Activated CD4-positive, alpha-beta T cell treated with anti-CD3 and anti-CD28 coated beads, Interleukin-2, Interleukin-4, amounts not matched to agents 100 ng/mL and 50 ng/mL, durations not matched to agents 16 hours and 8 hours (primary cell): ENCODE results near the gene LSP1.

Experiments used
- DNase-seq: peaks from one replicate; pipeline ENCODE4 v3.0.0-alpha.2; 2020; ENCODE audit warnings: low spot score

The LSP1 gene

GRCh38 chr11:1825039-1825740 is 27.7 kb upstream of the LSP1 start:
- no peak for DNase-seq

GRCh38 chr11:1825785-1826451 is 27.0 kb upstream of the LSP1 start:
- no peak for DNase-seq

- DNase-seq, result no peak
Measured at GRCh38 chr11:1826552-1827094, 26.3 kb upstream of the LSP1 start.

- no peak for DNase-seq
Measured at GRCh38 chr11:1827095-1827813, 25.6 kb upstream of the LSP1 start.

GRCh38 chr11:1827931-1828330 is 25.0 kb upstream of the LSP1 start:
- DNase-seq, result no peak

- DNase-seq, result no peak
Measured at GRCh38 chr11:1828542-1828941, 24.3 kb upstream of the LSP1 start.

- DNase-seq, result no peak
Measured at GRCh38 chr11:1829039-1829820, 23.7 kb upstream of the LSP1 start.

GRCh38 chr11:1830004-1830321 is 22.9 kb upstream of the LSP1 start:
- no peak for DNase-seq

GRCh38 chr11:1830322-1831223 is 22.3 kb upstream of the LSP1 start:
- no peak for DNase-seq

GRCh38 chr11:1831338-1832210 is 21.3 kb upstream of the LSP1 start:
- DNase-seq, result no peak

- DNase-seq, result peak; percentile 51
Measured at GRCh38 chr11:1832211-1832919, 20.5 kb upstream of the LSP1 start.

- DNase-seq, result no peak
Measured at GRCh38 chr11:1832920-1833295, 20.0 kb upstream of the LSP1 start.

- DNase-seq, result no peak
Measured at GRCh38 chr11:1834062-1834610, 18.7 kb upstream of the LSP1 start.

- no peak for DNase-seq
Measured at GRCh38 chr11:1834779-1835670, 17.9 kb upstream of the LSP1 start, which contains the start of gene SYT8. Gene SYT8 (plus strand): TSS chr11:1834990. CDS start chr11:1835106, 116 bp downstream.

- no peak for DNase-seq
Measured at GRCh38 chr11:1835671-1836010, 17.2 kb upstream of the LSP1 start.

GRCh38 chr11:1836011-1836945 is 16.6 kb upstream of the LSP1 start:
- DNase-seq, result no peak
